Activated CD8-positive, alpha-beta memory T cell treated with anti-CD3 and anti-CD28 coated beads, Interleukin-2, amount 50 U/mL, for 1 hour (primary cell): Measurements from ENCODE around the gene AGT.
"Not testable (repeated sequence)": the region's sequence is repeated elsewhere in the genome, so short reads cannot be mapped to it uniquely, and the experiment has no call there.

ENCODE experiments used
- DNase-seq: peaks from one replicate; pipeline ENCODE4 v3.0.0-alpha.2; 2020; ENCODE audit errors: extremely low read depth

The AGT gene

DNA sequence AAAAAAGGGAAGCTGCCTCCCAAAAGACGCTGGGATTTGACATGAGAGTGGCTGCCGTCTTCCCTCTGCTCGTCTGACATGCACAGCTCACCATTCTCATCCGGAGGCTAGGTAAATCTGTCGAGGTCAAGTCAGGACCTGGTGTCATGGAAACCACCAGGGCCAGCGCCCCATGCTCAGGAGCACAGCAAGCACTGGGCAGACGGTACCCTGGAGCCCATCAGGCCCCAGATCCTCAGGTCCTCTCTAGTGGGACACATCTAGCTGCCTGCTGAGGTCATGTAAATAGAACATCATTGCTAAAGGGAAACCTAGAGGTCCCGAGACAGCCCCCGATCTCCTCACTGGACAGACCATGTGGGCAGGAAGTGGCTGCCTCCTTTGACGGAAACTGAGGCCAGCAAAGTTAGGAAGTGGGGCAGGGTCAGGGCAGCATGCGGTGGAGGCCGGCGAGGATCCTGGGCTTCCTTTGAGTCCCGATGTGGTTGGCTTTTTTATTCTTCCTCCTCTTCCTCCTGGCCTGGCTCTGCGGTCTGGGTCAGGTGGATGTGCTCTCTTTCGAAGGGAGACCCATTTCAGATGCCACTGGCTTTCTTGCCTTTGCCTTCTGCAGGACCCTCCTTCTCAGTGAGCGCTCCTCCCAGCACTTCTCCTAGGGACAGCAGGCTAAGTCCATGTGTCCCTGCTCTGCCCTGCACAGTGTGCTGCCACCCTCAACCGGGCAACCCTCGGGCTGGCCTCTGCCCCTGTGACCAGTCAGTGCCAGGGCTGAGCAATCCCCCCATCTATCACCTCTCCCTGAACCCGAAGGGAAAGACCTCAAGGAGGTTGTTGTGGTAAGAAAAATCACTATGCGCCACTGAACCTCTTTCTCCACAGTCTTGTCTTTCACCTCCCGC lies 5.9 kb downstream of the AGT start:
- no peak for DNase-seq

DNA sequence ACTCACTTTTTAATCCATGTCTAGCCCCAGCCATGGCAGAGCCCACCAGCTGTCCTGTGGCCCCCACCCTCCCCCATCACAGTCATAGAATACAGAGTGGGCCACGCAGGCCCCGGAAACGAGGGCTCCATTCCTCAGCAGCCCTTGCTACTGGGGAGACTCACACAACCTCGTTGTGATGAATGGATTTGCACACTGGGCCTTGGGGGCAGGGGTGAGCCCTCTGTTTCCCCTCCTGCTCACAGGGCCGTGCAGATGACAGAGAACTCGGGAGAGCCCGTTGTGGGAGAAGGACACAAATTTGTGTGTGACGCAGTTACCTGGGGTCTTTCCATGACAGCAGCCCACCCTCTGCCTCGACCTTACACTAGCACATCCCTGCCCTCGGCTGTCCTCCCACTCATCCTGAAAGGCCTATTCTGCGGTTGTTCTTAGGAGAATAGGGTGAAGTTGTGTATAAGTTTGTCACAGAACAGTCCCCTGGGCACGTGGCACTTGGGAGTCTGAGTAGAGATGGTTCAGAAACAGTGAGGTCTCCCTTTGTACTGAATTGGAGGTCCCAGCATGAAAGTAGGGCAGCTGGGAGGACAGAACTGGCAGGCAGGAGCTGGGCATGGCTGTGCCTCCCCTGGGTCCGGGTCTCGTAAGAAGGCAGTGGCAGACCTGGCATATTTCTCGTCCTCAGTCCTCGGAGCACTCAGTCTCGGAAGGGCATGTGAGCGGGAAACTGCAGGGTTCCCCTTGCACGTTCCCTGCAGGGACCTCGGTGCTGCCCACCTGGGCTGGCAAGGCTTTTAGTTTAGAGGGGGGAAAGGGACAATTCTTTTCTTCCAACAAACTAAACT lies 6.8 kb downstream of the AGT start:
- DNase-seq: no peak

DNA sequence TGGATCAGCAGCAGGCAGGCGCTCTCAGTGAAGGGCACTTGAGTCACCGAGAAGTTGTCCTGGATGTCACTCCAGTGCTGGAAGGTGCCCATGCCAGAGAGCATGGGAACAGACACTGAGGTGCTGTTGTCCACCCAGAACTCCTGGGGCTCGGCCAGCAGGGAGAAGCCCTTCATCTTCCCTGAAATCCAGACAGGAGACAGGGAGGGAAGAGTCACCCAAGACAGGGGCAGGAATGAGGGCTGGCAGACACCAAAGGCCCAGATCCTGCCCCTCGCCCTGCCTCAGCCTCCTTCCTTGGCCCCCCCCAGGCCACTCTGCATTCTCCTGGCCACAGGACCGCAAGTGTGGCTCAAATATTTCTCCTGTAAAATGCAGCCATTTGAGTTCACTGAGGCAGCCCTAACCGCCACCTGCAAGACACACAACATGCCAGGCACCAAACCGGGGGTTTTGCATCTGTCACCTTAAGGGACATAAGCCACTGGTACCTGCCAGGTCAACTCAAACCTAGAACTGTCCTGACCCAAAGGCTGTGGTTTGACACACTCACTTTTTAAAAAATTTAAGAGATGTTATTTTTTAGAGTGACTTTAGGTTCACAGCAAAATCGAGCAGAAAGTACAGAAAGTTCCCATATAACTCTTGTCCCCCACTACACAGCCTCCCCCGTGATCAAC lies 7.8 kb downstream of the AGT start:
- DNase-seq: no peak

DNA sequence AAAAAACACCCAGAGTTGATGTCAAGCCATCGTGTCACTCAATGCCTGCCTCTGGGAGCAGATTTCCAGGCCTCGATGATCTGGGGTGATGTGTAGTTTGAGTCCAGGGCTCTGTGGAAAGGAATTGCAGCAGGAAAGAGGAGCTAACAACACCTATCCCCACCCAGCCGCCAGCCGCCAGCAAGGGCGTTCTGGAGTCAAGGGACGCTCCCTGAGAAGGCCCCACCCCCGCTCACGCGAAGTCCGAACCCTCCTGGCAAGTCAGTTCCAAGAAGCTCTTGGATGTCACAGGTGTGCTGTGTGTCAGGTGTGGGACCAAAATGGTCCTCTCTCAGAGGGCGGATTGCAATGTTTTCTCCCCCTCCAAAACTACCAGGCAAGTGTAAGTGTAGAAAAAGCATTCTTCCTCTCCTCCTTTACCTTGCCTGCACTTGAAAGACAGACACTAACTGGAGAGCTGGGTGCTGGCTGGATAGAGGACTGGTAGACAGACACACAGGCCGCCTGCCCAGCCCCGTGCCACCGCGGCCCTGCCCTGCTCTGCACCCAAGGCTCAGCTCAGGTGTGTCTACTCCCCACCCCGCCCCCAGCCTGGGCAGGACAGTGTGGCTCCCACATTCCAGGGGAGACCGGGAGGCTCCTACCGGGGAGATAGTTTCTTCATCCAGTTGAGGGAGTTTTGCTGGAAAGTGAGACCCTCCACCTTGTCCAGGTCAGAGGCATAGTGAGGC lies 8.5 kb downstream of the AGT start:
- no peak for DNase-seq

DNA sequence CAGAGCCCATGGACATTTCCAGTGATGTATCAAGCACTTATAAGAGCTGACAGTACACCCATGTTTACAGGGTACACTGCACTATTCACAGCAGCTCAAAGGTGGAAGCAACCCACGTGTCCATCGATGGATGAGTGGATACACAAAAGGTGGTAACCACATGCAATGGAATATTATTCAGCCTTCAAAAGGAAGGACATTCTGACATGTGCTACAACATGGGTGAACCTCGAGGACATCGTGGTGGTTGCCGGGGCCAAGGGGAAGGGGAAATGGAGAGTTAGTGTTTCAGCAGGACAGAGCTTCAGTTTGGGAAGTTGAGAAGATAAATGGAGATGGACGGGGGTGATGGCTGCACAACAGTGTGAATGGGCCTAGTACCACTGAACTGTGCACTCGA lies 9.1 kb downstream of the AGT start:
- no peak for DNase-seq

DNA sequence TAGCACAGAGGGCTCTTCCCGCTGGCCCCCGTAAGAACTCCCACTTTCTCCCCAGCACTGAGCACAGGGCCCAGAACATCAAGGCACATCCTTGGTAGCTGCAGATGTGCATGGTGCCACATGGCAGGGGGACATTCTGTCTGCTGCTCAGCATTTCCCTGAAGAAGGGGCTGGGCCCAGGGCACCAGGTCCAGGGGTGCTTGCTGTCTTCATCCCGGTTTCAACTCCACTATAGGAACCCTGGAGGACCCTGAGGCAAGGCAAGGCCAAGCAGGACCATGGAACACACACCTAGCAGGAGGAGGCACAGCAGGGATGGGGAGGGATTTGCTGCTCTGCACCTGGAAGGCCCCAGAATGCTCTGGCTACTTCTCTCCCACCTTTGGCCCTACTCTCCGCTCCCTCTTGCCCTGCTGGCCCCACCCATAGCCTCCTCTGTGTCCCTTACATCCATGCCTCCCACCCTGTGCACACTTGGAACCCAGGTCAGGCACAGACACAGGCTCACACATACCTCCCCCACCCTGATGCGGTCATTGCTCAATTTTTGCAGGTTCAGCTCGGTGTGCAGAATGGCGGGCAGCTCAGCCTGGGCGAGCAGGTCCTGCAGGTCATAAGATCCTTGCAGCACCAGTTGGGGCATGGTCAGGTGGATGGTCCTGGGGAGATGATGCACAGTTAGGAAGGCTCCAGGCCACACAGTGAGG lies 10.1 kb downstream of the AGT start:
- no peak for DNase-seq

DNA sequence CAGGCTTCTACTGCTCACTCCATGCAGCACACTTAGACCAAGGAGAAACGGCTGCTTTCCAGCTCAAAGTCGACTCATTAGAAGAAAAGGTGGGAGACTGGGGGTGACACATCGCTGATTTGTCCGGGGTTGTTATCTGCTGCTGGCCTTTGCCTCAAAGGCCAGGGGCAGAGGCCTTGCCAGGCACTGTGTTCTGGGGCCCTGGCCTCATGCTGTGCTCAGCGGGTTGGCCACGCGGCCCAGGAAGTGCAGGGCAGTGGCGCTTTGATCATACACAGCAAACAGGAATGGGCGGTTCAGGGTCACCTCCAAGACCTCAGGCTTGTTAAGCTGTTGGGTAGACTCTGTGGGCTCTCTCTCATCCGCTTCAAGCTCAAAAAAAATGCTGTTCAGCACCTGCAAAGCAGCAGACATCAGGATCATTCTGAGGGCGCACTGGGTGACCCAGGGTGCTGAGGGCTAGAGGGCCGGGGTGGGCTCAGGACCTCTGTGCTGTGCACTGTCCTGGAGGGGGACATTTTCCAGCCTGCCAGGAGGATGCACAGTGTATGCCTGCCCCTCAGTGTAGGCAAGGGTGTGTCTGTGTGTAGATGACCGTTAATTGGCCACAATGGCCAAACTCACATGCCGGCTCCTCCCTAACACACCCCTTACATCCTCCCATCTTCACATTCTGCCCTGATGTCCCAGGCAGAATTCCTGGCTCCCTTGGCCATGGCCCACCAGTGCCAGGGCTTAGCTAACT lies 10.8 kb downstream of the AGT start:
- no peak for DNase-seq

DNA sequence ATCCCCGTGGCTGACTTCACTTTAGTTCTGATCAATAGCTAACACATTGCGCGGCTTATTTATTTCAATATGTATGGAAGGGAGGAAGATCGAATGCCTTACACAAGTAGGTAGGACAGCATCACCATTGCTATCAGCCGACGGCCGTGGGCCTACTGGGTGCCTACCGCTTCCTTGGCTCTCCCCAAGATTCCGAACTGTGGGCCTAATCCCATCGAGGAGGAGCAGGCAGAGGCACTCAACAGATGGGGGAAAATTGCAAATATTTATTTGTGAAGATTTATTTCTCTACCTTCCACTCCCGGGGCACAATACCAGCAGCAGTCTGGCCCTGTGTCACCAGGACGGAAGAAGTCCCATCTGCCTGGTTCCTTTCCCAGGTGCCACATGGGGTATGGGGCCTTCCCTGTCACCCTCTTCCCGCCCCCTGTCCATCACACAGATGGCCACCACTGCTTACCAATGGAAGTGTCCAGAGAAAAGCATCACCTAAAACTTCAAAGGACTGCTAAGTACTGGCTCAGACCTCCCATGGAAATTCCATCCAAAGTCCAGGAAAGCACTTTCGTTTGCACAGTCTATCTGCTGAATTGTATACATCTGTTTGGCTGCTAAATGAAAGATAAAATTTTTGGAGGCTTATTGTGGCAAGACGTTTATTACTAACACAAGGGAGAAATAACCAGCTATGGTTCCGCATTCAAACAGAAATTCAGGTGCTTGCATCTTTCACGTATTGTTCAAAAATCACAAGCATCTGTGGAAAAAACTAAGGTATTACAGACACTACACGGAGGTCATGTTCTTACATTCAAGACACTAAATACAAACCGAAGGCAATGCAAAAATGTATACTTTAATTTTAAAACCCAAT lies 11.8 kb downstream of the AGT start:
- no peak for DNase-seq

DNA sequence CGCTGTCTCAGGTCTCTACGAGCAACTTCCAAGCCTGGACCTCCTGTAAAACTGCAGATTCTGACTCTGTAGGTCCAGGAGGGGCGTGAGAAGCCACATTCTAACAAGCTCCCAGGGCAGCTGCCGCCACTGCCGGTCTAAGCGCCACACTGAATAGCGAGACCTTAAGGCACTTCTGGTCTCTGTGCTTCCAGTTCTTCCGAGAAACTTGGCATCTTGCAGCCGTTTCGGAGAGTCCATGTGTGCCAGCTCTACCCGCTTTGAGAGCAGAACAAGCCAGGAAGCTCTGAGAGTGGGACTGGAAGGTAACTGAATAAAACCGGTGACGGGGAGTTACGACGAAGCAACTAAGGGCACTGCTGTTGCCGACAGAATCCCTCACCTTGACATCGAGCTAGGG lies 12.5 kb downstream of the AGT start:
- DNase-seq: no peak

DNA sequence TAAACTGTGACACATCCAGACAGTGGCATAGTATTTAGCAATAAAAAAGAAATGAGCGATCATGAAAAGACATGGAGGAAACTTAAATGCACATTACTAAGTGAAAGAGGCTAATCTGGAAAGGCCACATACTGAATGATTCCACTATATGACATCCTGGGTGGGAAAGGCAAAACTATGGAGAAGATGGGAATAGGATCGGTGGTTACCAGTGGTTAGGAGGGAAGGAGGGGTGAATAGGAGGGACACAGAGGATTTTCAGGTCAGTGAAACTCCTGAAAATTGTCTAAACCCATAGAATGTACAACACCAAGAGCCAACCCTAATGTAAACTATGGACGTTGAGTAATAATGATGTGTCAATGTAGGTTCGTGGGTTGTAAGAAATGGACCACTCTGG lies 13.8 kb downstream of the AGT start:
- DNase-seq: no peak

DNA sequence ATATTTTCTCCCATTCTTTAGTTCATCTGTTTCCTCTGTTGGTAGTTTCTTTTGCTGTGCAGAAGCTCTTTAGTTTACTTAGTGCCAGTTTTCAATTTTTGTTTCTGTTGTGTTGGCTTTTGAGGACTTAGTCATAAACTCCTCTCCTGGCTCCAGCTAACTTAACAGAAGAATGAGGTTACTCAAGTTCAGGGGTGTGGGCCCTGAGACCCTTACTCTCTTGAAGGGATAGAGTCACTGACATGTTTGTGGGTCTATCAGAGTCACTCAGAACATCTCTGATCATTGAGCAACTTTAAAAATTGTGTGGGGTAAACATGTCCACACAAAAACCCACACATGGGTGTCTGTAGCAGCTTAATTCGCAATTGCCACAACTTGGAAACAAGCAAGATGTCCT lies 14.2 kb downstream of the AGT start:
- no peak for DNase-seq

DNA sequence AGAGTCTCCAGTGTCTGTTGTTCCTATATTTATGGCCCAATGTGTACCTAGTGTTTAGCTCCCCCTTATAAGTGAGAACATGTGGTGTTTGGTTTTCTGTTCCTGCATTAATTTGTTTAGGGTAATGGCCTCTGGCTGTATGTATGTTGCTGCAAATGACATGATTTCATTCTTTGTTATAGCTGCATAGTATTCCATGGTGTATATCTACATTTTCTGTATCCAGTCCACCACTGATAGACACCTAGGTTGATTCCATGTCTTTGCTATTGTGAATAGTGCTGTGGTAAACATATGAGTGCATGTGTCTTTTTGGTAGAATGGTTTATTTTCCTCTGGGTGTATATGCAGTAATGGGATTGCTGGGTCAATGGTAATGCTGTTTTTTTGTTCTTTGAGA lies 15.0 kb downstream of the AGT start:
- not testable (repeated sequence) for DNase-seq

DNA sequence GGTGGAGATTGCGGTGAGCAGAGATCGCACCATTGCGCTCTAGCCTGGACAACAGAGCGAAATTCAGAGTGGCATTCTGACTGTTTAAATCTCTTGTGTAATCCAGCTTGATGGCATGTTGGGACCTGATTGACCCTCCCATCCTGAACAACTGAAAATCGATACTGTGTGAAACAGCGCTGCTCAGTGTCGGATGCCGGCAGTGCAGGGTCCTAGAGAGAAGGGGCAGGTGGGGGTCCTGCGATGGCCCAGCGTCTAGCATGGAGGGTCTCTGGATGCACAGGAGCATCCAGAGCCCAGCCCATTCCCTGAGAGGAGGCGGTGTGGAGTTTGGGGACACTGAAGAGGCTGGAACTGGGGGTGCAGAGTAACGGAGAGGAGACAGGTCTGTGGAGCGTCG lies 15.8 kb downstream of the AGT start:
- DNase-seq: no peak

DNA sequence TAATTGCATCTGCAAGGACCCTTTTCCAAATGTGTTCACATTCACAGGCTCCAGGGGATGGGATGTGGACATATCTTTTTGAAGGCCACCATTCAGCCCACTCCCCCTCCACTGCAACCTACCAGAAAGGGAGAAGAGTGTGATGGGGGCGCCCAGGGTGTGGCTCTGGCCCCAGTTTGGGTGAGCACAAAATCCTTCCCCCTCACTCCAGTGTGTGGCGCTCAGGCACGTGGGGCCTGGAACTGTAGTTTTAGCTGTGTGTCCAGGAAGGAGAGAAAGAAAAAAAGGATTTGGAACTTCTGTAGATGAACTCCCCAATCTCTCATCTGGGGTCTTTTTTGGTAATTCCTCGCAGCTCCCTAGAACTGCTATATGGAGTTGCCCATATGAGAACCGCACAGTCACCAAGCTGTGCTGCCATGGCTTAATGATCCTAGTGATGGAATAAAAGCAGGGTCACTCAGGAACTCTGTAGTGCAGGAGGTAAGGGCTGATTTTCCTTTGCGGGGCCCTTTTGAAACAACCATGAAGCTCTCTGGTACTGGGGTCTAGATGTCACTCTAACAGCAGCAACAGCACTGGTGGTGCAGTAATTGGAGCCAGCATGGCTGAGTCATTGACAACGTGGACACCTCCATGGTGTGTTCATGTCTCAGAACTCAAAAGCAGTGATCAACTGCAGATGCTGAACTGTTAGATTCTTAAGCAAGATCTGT lies 17.0 kb downstream of the AGT start:
- DNase-seq: no peak

DNA sequence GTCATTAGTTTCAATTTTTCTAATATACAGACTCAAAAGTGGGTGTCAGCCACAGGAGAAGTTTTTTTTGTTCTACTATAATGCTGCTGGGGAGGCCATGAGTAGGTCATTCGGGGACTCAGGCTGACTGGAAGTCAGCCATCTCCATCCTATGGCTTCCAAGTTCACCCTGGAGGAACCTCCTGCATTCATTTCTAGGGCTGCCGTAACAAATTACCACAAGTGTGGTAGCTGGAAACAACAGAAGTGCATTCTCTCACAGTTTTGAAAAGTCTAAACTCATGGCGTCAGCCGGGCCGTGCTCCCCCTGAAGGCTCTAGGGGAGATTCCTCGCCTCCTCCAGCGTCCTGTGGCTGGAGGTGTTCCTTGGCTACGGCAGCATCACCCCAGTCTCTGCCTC lies 17.7 kb downstream of the AGT start:
- DNase-seq: no peak

DNA sequence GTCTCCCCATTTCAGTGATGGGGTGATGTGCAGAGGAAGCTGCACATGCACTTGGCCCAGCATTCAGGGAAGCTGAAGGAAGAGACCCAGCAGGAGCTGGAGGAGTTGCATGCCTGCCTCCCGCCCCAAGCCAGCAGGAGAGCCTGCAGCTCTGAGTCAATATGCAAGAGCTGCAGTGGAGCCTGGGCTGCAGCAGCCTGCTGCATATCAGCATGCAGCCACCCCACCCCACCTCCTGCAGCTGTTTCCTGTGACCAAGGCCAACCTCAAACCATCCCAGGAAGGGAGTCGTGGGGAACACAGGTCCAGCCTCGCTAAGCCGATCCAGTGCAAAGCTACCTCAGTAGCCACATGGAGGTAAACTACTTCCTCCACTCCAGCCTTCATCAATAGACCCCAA lies 18.9 kb downstream of the AGT start:
- DNase-seq: no peak

DNA sequence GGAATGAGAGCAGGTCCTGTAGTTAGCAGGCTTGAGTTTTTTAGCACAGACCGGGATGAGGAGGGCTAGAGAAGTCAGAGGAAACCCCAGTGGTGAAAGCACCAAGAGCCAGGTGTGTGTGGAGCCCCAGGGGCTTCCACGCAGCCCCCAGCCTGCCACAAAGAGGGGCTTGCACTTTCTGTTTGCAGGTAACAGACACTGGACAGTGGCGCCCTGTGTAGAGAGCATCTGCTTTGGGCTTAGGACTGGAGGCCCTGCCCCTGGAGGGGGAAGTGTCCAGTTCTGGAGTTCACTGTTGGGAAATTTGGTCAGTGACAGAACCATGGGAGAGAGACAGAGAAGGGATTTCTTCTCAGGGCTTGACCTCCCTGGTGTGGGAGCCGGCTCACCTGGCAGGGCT lies 19.5 kb downstream of the AGT start:
- DNase-seq: no peak

DNA sequence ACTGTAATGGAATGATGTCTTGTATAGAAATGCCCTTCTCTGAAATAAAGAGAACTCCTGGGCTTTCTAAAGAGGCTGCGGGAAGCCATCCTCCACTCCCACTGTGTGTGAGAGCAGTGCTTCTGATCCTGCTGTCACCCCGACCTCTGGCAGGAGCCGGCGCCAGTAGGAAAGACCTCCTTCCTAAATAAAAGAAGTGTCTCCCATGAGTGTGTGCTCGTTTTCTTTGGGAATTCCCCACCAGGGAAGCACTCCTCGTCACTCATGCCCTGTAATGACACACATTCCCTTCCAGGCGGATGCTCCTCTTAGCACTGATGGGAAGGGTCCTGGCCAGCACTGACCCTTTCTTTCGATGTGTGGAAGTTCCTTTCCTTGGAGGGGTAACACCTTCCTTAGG lies 20.1 kb downstream of the AGT start:
- no peak for DNase-seq

DNA sequence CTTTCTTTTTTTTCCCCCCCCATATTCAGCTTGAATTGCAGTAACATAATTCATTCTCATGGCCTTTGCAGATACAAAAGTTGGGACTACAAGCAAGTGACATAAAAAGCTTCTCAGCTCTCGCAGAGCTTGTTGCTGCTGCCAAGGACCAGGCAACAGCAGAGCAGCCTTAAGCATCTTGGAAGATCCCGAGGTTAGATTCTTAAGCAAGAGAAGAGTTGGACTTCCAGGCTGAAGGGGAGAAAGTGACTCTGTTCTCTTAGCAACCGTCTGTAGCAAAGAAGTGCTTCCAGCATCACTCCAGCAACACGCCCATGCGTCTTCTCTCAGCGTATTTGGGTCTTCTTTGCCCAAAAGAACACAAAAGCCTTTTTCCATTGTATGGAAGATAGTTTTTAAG lies 20.7 kb downstream of the AGT start:
- DNase-seq: no peak
